ENCODE data around the gene RAB40A. TPM values are rescaled to one million over a fixed set of nuclear protein-coding genes. Genes with fewer than 3 reads are reported as not detected.
"Not testable (repeated sequence)": the region's sequence is repeated elsewhere in the genome, so short reads cannot be mapped to it uniquely, and the experiment has no call there.

The RAB40A gene
- total RNA-seq, 1 experiment from 2014 or later, result not detected

GRCh38 chrX:103489733-103490132 lies 29.6 kb downstream of the RAB40A start:
- not testable (repeated sequence) for H3K27me3 Mint-ChIP-seq (ENCODE audit: low read depth); H3K4me1 Mint-ChIP-seq; H3K9me3 ChIP-seq (ENCODE audit: control insufficient read depth, low read depth, low read length); H3K9ac ChIP-seq (ENCODE audit: extremely low read depth, insufficient read length, low read length); H3K4me1 ChIP-seq (ENCODE audit: insufficient read depth, low read length); H3K14ac ChIP-seq (ENCODE audit: insufficient read depth, low read length); H3K27me3 ChIP-seq (ENCODE audit: insufficient read depth, low read length); H3K79me2 ChIP-seq (ENCODE audit: insufficient read depth, low read length); H3K4me3 Mint-ChIP-seq; H4K8ac ChIP-seq (replicated peaks; ENCODE audit: insufficient read length, low read depth, low read length); H3K23me2 ChIP-seq (ENCODE audit: insufficient read length, low read depth, low read length, poor library complexity, severe bottlenecking); H3K4ac ChIP-seq (ENCODE audit: low read depth, low read length); H2AFZ ChIP-seq (ENCODE audit: low read length); H3K18ac ChIP-seq (ENCODE audit: insufficient read length, low read depth, low read length); H3K27ac ChIP-seq (ENCODE audit: insufficient read length, low read depth, low read length); H2BK12ac ChIP-seq (ENCODE audit: insufficient read length, low read depth, low read length); H4K20me1 ChIP-seq (ENCODE audit: control insufficient read depth, insufficient read depth, insufficient read length); H3K79me1 ChIP-seq (ENCODE audit: insufficient read depth, low read depth, low read length, poor library complexity, severe bottlenecking); H3K23ac ChIP-seq (ENCODE audit: insufficient read length, low read depth, low read length); H3K27ac Mint-ChIP-seq; H4K5ac ChIP-seq (ENCODE audit: insufficient read length, low read depth, low read length); H3T11ph ChIP-seq (ENCODE audit: low read length); H2BK5ac ChIP-seq (ENCODE audit: insufficient read length, low read length); H2BK15ac ChIP-seq (ENCODE audit: low read depth, low read length); H2BK120ac ChIP-seq (ENCODE audit: low read depth, low read length, poor library complexity, severe bottlenecking); H2BK20ac ChIP-seq (ENCODE audit: low read depth, low read length, poor library complexity, severe bottlenecking); H4K91ac ChIP-seq (ENCODE audit: insufficient read length, low read depth, low read length); H3K56ac ChIP-seq (ENCODE audit: insufficient read length, low read depth, low read length); H2AK5ac ChIP-seq (ENCODE audit: insufficient read length, low read length); H3K4me2 ChIP-seq (ENCODE audit: insufficient read depth, insufficient read length, low read length)
- Mint-ChIP-seq H3K9me3 (peaks cover 0 to 30% of the 10 kb centered on the region in 2 experiments; a peak in 2 of 5 replicates), H3K36me3 (ENCODE audit: insufficient read depth in 1 of 3, low read depth in 3 of 3) (peaks cover 0 to 12% (median 0%) of the 10 kb centered on the region in 3 experiments; a peak in 3 of 7 replicates)
- WGBS (ENCODE audit: extremely low coverage, insufficient read length, low lambda C conversion rate), result no CpG with 5 or more reads among the region's 4 CpGs
- peak; percentile 55 for DNase-seq
- TF ChIP-seq CTCF (conservative IDR thresholded peaks at IDR 0.05), result peak; percentile 62
